HepG2 (cell line): ENCODE data around the gene TMEM256.

Experiments
- ETV6 ChIP-seq: sonication (generic); formaldehyde crosslinking; conservative IDR thresholded peaks from 2 replicates; pipeline ENCODE4 v1.4.0; 2020; ENCODE audit warnings: missing genetic modification reagents
- PHB2 ChIP-seq: fragments of 450-650 bp; IDR thresholded peaks from 2 replicates; pipeline ENCODE4 v1.6.1; 2018; ENCODE audit not compliant: partially characterized antibody
- POLR2A ChIP-seq, 2 experiments: IDR thresholded peaks; 2 replicates each; pipeline ENCODE4 v1.6.1; 2011; ENCODE audit warnings: low read depth in 2 of 2, low read length in 2 of 2, mild to moderate bottlenecking in 1 of 2, moderate library complexity in 1 of 2; ENCODE audit not compliant: insufficient read depth in 1 of 2
- TF ChIP-seq, protein P1 (sequence below): sonication (generic); formaldehyde crosslinking; IDR thresholded peaks from 2 replicates; pipeline ENCODE4 v1.5.0; 2020; ENCODE audit warnings: mild to moderate bottlenecking, missing genetic modification reagents, moderate library complexity

GRCh38 chr17:7441266-7441665, 37.4 kb upstream of the TMEM256 start:
- TF ChIP-seq PHB2 (no peak), ETV6 (CRISPR knock-in tag) (no peak), POLR2A (IDR thresholded peaks at IDR 0.05; ENCODE audit: insufficient read depth in 1 of 2, low read depth in 2 of 2, low read length in 2 of 2) (no peak)
- TF ChIP-seq, protein P1, sequence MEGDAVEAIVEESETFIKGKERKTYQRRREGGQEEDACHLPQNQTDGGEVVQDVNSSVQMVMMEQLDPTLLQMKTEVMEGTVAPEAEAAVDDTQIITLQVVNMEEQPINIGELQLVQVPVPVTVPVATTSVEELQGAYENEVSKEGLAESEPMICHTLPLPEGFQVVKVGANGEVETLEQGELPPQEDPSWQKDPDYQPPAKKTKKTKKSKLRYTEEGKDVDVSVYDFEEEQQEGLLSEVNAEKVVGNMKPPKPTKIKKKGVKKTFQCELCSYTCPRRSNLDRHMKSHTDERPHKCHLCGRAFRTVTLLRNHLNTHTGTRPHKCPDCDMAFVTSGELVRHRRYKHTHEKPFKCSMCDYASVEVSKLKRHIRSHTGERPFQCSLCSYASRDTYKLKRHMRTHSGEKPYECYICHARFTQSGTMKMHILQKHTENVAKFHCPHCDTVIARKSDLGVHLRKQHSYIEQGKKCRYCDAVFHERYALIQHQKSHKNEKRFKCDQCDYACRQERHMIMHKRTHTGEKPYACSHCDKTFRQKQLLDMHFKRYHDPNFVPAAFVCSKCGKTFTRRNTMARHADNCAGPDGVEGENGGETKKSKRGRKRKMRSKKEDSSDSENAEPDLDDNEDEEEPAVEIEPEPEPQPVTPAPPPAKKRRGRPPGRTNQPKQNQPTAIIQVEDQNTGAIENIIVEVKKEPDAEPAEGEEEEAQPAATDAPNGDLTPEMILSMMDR (CRISPR knock-in tag) = no peak
